GM19397 (cell line): ENCODE measurements around the gene DOCK1.

ENCODE experiments used
- ATAC-seq: cut with Tn5 transposase; IDR thresholded peaks from one replicate; pipeline ENCODE4 v1.9.1; 2021; ENCODE audit warnings: mild to moderate bottlenecking, moderate library complexity; ENCODE audit not compliant: unreplicated experiment

The DOCK1 gene

DNA sequence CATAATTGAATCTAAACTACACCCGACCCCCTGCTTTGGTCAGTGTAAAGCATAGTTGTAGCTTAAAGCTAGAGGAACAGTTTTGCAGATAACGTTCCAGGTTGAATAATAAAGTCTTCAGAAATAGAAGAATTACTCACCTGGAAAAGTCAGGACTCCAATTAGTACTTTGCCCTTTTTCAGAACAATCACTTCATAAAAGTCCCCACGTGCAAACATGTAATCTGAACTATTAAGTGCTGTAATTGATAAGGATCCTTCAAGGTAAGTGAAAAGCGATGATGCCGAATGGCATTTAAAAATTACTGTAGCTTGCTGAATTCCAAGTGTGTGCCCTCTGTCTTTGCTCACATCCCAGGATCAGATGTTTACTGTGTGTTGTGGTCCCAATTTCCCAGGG is 344.8 kb downstream of the DOCK1 start:
- no peak for ATAC-seq

DNA sequence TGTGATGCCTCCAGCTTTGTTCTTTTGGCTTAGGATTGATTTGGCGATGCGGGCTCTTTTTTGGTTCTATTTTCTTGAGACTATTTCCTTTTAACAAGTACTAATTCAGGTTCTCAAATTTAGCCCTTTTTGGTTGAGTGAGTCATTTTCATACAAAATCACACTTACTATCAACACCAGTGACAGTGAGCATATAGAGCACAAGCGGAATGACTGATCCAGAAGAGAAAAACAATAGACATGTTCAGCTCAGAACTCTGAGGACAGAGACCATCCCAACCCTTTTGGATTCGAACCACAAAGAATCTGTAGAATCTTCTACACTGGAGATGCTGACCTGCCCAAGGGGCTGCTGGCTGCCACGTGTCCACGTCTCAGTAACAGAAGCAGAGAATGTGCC is 347.6 kb downstream of the DOCK1 start:
- no peak for ATAC-seq

GRCh38 chr10:127254276-127254675 is 349.0 kb downstream of the DOCK1 start:
- ATAC-seq: no peak

GRCh38 chr10:127257395-127257794 is 352.2 kb downstream of the DOCK1 start:
- ATAC-seq: no peak

GRCh38 chr10:127259347-127259746 is 354.1 kb downstream of the DOCK1 start:
- ATAC-seq: no peak

DNA sequence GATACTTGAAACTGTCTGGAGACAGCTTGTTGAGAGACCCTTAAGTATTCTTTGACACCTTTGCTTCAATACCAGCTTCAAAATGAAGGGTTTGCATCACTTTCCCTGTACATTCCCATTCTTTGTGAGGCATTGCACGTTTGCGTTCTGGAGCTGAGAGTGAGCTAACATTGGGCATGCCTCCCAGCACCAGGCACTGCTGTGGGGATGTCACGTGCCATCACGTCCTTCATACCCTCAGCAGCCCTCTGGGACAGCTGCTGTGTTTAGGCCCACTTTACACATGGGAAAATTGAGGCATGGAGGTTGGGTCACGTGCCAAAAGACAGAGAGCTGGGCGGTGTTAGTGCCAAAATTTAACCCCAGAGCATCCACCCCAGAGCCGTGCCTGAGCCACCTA is 357.4 kb downstream of the DOCK1 start:
- ATAC-seq: no peak

GRCh38 chr10:127265288-127265687 is 360.1 kb downstream of the DOCK1 start:
- ATAC-seq: no peak

GRCh38 chr10:127266431-127266830 is 361.2 kb downstream of the DOCK1 start:
- no peak for ATAC-seq

DNA sequence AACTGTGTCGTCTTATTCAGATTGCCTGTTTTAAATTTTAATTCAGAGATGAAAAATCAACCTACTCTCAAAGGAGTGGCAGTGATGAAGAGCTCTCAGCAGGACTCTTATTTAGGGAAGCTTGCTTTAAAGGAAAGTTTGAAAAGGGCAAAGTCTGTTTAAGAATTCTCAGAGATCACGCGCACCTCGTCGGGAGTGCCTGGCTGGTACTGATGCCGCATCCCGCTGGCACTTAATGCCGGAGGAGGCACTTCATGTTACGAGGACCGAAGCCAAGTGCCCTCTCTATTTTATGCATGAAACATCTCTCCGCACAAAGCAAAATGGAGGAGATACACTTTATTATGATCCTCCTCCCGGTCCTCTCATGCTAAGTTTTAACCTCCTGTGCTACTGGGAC is 362.2 kb downstream of the DOCK1 start:
- no peak for ATAC-seq

DNA sequence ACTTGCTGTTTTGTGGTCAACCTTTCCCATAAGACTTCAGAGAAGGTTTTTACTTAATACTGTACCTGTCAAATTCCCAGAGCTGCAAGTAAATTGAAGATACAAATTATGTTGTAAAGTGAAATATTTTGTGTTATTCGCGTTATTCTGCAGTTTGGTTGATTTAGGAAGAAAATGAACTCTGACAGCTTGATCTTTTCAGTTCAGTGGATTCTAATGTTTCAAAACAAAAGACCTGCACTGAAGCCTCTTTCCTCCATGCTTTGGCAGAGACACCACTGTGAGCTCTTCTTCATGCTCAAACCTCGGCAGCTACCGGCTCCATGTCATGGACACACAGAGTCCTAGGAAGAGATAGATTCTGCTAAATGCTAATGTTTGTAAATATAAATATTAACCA is 366.8 kb downstream of the DOCK1 start:
- ATAC-seq: no peak

GRCh38 chr10:127275272-127275671 is 370.0 kb downstream of the DOCK1 start:
- ATAC-seq: no peak

- no peak for ATAC-seq
Measured at GRCh38 chr10:127275793-127276450, 370.7 kb downstream of the DOCK1 start.

GRCh38 chr10:127276794-127277462 is 371.7 kb downstream of the DOCK1 start:
- no peak for ATAC-seq

DNA sequence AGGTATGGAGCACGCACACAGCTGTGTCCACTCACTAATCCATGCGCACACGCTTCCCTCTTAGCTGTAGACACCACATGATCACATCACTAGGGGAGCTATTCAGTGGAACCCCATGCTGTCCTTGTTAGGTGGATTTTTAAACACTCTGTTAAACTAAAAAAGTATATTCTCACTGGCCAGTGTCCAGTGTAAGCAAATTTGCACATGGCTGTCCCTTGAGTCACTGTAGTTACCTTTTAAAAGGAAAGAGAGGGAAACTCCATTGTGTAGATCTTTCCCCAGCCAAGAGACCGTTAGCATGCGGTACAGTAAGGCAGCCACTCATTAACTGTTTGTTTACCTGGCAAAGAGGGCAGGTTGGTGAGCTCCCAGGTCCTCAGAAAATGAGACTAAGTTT is 372.8 kb downstream of the DOCK1 start:
- no peak for ATAC-seq

DNA sequence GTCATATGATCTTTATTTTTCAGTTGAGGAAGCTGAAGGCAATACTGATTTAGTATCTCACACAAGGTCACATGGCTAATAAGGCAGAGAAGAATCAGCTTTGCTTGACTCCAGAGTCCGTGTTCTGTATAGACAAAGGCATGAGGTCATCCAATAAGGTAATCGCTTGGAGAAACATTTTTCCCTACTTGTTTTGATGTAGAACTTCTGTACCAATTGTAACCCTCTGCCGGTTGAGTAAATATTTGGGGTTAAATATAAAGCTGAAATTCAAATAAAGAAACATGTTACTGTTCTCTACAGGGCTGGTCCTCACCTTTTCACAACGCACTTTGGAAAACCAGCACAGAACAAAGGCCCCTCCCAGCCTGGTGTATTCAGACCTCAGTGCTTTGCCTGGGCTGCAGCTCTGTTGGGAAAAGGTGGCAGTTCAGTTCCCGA is 374.1 kb downstream of the DOCK1 start:
- no peak for ATAC-seq

- ATAC-seq: no peak
Measured at GRCh38 chr10:127280446-127280845, 375.2 kb downstream of the DOCK1 start.

DNA sequence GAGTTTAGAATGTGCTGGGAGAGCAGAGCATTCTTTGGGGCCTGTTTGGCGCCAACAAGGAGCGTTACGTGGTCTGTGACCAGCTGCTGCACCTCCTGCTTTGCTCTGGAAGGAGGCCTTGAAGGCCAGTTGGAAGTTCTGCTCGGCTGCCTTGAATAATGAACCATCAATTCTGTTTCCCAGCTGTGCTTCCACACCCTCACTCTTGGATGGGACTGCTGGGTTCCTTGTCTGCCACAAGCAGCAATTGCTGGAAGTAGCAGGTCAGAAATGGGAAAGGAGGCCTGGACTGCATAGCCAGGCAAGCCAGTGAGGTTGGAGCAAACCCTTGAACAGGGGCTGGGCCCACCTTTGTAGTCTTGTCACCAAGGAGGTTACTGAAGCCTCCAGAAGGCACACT is 377.8 kb downstream of the DOCK1 start:
- no peak for ATAC-seq

- ATAC-seq: no peak
Measured at GRCh38 chr10:127283576-127283975, 378.3 kb downstream of the DOCK1 start.

DNA sequence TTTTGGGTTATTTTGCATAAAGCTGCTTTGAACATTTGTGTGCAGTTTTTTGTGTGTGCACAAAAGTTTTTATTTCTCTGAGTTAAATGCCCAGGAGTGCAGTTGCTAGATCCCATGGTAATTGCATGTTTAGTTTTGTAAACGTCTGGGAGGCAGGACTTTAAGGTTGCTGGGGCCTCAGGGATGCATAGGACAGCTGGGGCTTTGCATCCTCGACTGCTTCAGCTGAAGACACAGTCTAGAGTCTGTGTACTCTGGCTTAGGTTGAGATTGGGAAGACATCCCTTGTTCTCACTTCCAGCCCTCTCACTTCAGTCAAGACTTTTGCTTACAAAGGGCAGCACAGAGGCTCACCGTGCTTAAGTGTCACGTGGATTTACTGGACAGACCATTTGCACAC is 385.6 kb downstream of the DOCK1 start:
- ATAC-seq: no peak

DNA sequence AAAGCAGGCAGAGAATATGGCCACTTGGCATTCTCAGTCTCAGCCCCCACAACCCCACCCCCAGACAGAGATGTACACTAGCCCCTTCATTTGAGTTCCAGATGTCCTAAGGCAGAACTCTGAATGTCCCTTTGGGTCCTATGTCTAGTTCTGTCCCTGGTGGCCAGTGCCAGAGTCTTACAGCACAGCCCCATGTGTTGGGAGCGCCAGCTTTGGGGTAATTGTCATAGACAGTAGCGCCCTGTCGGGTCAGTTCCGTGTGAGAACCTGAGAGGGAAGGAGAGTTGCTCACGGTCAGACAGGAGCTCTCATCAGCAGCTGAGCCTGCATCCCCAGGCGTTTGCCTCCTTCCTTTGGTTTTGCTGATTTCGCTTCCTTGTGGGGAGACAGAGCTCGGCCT is 386.1 kb downstream of the DOCK1 start:
- ATAC-seq: no peak

DNA sequence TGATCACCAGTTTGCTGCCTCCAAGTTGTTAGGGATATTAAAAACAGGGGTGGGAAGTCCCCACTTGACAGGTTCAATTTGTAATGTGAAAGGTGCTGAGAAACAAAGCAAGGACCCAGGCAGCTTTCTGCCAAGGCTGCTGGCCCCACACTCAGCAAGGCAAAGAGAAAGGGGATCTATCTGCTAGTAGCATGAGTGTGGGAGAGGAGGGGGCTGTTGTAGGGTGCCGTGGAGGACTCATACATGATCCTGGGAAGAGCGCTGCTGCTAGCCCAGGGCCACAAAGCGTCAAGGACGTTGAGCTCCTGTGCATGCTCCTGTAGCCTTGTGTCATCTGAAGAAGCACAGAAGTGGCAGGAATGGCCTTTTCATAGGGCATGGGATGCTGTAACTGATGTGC is 387.7 kb downstream of the DOCK1 start:
- no peak for ATAC-seq

GRCh38 chr10:127293640-127294039 is 388.4 kb downstream of the DOCK1 start:
- ATAC-seq: no peak

DNA sequence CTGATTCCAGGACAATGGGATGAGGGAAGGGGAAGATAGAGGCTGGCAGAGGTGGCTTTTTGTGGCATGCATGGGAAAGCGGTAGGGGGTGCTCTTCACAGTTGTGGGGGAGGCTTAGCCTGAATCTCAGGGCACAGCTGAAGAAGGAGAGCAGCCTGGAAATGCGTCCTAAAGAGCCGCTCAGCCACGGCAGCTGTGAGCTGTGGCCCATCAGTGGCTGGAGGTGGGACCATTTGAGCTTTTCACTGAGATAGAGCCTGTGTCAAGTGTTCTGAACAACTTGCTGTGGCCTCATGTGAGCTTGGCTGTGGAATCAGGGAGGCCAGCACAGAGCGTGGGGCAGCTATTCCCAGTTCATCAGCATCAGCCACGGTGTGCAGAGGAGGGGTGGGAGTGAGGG is 391.5 kb downstream of the DOCK1 start:
- ATAC-seq: no peak
